ENCODE results near the gene PIK3C3.
"Not testable (repeated sequence)": the region's sequence is repeated elsewhere in the genome, so short reads cannot be mapped to it uniquely, and the experiment has no call there.

The PIK3C3 gene

GRCh38 chr18:42018831-42019230, 63.8 kb downstream of the PIK3C3 start:
- DNase-seq (ENCODE audit: low read depth, low spot score) = no peak

DNA sequence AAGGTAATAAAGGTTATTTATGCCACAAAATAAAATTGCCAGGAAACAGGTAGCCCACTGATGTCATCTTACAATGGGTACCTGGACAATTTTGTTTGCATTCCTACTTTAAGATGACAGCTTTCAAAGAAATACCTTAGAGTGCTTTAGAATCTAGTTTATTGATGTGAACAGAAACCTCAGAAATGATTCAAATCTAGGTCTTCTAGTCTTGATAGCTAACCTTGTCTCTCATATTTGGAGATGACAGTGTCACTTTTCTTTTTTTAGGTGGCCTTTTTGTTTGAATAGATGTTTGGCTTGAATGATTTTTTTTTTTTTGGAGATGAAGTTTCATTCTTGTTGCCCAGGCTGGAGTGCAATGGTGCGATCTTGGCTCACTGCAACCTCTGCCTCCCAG, 69.1 kb downstream of the PIK3C3 start:
- no peak for DNase-seq (ENCODE audit: low read depth, low spot score)

- DNase-seq (ENCODE audit: low read depth, low spot score) = no peak
Observed at GRCh38 chr18:42025491-42025890, 70.5 kb downstream of the PIK3C3 start.

- no peak for DNase-seq (ENCODE audit: low read depth, low spot score)
Observed at GRCh38 chr18:42025974-42026625, 71.1 kb downstream of the PIK3C3 start.

- no peak for DNase-seq (ENCODE audit: low read depth, low spot score)
Observed at GRCh38 chr18:42028247-42028832, 73.3 kb downstream of the PIK3C3 start.

- DNase-seq (ENCODE audit: low read depth, low spot score) = no peak
Observed at GRCh38 chr18:42029092-42029491, 74.1 kb downstream of the PIK3C3 start.

GRCh38 chr18:42030586-42031182, 75.7 kb downstream of the PIK3C3 start:
- no peak for DNase-seq (ENCODE audit: low read depth, low spot score)

DNA sequence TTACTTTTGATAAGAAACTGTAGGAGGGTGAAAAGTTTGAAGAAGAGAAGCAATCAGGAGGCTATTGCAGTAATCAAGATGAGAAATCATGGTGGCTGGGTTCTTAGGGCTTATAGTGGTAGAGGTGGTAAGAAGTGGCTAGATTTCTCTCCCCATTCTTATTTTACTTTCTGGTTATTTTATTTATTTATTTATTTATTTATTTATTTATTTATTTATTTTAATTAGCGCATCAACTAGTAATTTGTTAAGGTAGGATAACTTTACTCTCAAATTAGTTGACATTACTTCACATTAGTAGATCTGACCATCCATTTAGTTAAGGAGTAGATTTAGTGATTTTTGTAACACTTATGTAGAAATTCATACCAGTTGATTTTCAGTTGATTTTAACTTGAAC, 77.4 kb downstream of the PIK3C3 start:
- DNase-seq (ENCODE audit: low read depth, low spot score) = no peak

DNA sequence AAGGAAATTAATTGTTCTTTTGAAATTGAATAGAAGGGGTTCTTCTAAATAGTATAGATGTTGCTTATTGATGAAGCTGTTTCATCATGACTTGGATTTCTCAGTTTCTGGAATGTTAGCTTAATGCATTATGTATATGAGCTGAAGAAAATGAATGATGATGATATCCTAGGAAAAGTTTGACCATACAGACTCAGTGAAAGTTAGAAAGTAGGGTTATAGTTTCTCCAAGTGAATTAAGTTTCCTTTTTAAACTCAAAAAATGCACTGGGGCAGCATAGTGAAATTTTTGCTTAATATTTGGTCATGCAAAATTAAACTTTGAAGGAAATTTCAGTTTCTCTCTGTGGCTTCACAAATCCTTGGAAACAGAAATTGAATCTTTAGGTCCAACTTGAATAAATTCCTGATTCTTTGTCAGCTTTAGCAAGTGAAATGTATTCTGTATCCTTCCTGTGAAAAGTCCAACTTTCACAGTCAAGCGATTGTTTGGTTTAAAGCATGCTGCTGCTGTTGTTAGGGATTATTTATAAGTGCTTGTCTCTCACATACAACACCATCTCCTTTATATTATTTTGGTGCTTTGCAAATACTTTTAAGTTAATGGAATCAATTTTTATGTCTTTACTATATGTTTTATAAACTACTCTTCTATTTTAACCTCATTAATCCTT, 78.2 kb downstream of the PIK3C3 start:
- DNase-seq (ENCODE audit: low read depth, low spot score) = no peak

GRCh38 chr18:42038936-42039335, 83.9 kb downstream of the PIK3C3 start:
- no peak for DNase-seq (ENCODE audit: low read depth, low spot score)

GRCh38 chr18:42039396-42039795, 84.4 kb downstream of the PIK3C3 start:
- DNase-seq (ENCODE audit: low read depth, low spot score) = no peak

- no peak for DNase-seq (ENCODE audit: low read depth, low spot score)
Observed at GRCh38 chr18:42041793-42042192, 86.8 kb downstream of the PIK3C3 start.

GRCh38 chr18:42045346-42045745, 90.3 kb downstream of the PIK3C3 start:
- no peak for DNase-seq (ENCODE audit: low read depth, low spot score)

DNA sequence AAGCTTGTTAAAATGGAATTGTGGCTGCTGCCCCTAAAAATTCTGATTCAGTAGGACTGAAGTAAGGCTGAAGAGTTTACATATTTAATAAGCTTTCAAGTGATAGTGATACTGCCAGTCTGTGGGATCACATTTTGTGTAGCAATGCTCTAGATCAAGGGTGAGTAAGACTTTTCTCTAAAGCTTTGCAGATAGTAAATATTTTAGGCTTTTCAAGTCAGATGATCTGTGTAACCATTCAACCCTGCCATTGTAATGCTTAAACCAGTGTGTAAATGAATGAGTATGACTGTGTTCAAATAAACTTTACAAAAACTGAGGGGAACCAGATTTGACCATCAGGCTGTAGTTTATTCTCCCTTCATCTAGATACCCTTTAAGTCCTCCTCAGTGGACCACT, 92.7 kb downstream of the PIK3C3 start:
- no peak for DNase-seq (ENCODE audit: low read depth, low spot score)

DNA sequence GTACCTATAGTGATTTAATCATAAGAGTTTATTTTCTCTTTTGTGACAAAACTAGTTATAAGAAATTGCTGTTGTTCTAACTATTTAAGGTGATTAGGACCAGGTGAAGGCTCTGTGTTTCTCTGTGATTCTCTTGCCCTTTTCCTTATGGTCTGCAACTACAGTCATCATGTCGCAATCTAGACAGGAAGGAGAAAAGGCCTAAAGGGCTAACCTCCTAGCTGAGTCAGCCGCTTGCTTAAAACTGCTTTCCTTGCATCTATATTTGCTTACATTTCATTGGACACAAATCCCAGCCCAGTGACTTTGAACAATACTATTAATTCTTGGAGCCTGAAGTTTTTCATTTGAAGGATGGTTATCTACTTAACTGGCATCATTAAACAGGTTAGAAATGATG, 93.1 kb downstream of the PIK3C3 start:
- DNase-seq (ENCODE audit: low read depth, low spot score) = no peak

DNA sequence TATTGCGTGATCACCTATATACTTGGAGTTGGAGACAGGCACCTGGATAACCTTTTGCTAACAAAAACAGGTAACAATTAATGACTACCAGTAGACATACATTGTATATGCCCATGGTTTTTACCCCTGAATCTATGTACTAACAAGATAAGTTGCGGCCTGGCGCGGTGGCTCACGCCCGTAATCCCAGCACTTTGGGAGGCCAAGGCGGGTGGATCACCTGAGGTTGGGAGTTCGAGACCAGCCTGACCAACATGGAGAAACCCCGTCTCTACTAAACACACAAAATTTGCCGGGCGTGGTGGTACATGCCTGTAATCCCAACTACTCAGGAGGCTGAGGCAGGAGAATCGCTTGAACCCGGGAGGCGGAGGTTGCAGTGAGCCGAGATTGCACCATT, 94.5 kb downstream of the PIK3C3 start:
- not testable (repeated sequence) for DNase-seq (ENCODE audit: low read depth, low spot score)

- no peak for DNase-seq (ENCODE audit: low read depth, low spot score)
Observed at GRCh38 chr18:42051411-42051810, 96.4 kb downstream of the PIK3C3 start.

GRCh38 chr18:42052122-42052708, 97.2 kb downstream of the PIK3C3 start:
- no peak for DNase-seq (ENCODE audit: low read depth, low spot score)

DNA sequence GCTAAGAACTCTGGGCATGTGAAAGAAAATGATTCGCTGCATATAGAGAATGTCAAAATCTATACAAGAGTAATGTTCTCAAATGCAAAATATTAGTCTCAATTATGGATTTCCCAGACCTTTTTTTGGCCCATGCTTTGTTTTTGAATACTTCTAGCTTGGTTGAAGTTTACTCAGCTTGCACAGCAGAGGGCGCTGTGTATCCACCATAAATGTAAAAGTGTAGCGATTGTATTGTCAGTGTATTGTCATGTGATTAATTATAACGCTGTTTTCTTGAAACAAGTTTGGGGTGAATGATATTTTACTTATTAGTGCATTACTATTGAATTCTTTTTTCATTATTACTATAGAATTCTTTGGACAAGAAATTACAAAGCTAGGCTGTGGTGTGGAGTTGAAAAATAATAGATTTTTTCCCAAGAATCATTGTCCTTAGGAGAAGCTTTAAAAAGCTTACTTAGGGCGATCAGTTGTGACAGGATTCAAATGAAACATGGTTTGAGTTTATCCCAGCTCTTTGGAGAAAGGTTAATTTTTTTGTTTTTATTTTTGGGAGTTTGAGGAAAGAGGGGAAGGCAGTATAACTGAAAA, 98.3 kb downstream of the PIK3C3 start:
- DNase-seq (ENCODE audit: low read depth, low spot score) = peak; percentile 14

GRCh38 chr18:42064109-42064508, 109.1 kb downstream of the PIK3C3 start:
- no peak for DNase-seq (ENCODE audit: low read depth, low spot score)

GRCh38 chr18:42067518-42067917, 112.5 kb downstream of the PIK3C3 start:
- no peak for DNase-seq (ENCODE audit: low read depth, low spot score)

GRCh38 chr18:42068030-42068429, 113.0 kb downstream of the PIK3C3 start:
- no peak for DNase-seq (ENCODE audit: low read depth, low spot score)

Data from activated naive CD8-positive, alpha-beta T cell treated with anti-CD3 and anti-CD28 coated beads, Interleukin-2, amount 50 U/mL, for 16 hours (primary cell).